GM10248 (cell line): ENCODE measurements around the gene CTNNA3.

Experiments
- CTCF ChIA-PET: fragments of 300-600 bp; sonication (Branson Sonifier 250); formaldehyde crosslinking; extraction: SDS; loops from one replicate; lab custom pipeline; 2021; ENCODE audit warnings: antibody characterized with exemption; lab: Yijun Ruan, JAX
- POLR2A ChIA-PET: fragments of 350-650 bp; sonication (Branson Sonifier 250); formaldehyde crosslinking; extraction: SDS; loops from one replicate; lab custom pipeline; 2020; ENCODE audit warnings: antibody characterized with exemption; lab: Yijun Ruan, JAX
- DNase-seq: peaks from one replicate; pipeline ENCODE4 v3.0.0; 2012; ENCODE audit errors: extremely low spot score
- CTCF ChIP-seq: IDR thresholded peaks from 2 replicates; pipeline ENCODE4 v1.5.1; 2012; ENCODE audit warnings: mild to moderate bottlenecking, low read depth; ENCODE audit errors: extremely low read depth, missing control alignments, control extremely low read depth

CTNNA3 gene

DNA sequence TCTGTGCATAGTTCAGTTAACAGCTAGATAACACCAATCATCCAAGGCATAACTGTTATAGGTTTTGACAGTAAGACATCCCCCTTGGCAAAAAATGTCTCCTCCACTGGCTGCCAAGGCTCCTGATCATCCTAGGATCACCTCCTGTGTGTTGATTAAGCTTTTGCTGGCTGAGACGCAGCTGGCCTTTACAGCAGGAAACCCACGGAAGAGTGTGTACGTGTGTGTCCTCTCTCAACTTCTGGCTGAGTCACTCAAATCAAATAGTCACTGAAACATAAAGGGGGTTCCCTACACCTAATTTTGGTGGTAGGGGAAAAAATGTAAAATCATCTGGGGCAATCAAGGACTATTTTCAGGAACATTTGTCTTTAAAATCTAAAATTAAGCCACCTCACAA, 208.8 kb downstream of the CTNNA3 start:
- ChIA-PET POLR2A (no interaction called here), CTCF (interaction anchor here (1.3 to 1.9 kb wide), 3 partner anchors 9 to 18 kb away, joined by 3 to 5 read pairs (median 4); no protein-coding TSS in a partner anchor)
- DNase-seq: no peak
- no peak for TF ChIP-seq CTCF

GRCh38 chr10:67477868-67478267, 218.1 kb downstream of the CTNNA3 start:
- ChIA-PET POLR2A (no interaction called here), CTCF (interaction anchor here (1.7 kb wide), 1 partner anchor 9 kb away, joined by 4 read pairs; no protein-coding TSS in a partner anchor)
- no peak for DNase-seq
- TF ChIP-seq CTCF: no peak

DNA sequence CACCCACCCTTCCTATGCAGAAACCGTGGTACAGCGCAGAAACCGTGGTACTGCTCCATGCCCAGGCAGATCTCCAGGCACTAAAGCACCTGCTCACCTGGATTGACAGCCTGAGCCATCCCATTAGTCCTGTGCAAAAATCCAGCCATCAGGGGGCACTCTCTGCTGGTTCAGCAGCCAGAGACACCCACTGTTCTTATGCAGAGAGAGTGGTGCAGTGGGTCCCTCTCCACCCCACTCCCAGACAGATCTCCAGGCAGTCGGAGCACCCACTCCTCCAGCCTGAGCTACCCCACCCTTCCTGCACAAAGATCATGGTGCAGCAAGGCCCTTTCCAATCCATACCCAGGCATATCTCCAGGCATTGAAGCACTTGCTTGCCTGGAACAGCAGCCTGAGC, 219.8 kb downstream of the CTNNA3 start:
- TF ChIP-seq CTCF: no peak
- ChIA-PET CTCF (no interaction called here), POLR2A (no interaction called here)
- no peak for DNase-seq

DNA sequence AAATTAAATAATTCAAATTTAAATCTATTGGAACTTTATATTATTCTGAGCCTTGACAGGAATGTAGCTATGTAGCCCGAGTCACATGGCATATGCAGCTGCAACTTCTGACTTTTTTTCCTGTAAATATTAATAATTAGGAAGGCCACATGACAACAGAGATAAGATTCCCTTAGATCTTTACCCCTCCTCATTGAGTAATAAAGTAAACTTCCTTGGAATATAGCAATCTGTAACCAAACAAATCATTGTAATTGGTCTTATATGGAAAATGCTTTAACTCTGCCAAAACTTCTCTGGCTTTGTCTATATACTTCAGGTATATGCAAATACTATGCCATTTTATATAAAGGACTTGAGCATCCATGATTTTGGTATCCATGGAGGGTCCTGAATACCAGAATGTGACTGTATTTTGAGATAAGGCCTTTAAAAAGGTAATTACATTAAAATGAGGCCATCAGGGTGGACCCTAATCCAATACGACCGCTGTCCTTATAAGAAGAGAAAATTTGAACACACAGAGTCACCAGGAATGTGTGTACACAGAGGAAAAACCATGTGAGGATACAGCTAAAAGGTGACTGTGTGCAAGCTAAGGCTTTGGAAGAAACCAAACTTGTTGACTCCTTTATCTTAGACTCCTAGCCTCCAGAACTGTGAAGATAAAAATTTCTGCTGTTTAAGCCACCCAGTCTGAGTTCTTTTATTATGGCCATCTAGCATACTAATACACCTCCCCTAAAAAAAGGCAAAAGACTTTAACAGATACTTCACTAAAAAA, 222.0 kb downstream of the CTNNA3 start:
- DNase-seq: no peak
- no peak for TF ChIP-seq CTCF
- POLR2A ChIA-PET: no interaction called here
- CTCF ChIA-PET: no interaction called here

DNA sequence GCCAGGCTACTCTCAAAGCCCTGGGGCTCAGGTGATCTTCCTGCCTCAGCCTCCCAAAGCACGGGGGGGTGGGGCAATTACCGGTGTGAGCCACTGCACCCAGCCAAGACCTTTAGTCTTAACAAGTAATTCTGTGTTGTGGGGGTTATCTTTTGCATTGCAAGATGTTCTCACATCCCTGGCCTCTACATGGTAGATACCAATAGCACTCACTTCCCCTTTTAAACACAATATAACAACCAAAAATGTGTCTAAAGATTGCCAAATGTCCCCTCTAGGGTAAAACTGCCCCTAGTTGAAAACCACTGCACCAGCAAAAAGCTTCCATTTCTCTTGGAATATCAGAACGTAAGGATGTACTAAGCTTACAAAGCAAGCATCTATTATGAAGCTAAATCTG, 225.0 kb downstream of the CTNNA3 start:
- POLR2A ChIA-PET: no interaction called here
- CTCF ChIA-PET: no interaction called here
- no peak for TF ChIP-seq CTCF
- no peak for DNase-seq

GRCh38 chr10:67464278-67464677, 231.7 kb downstream of the CTNNA3 start:
- POLR2A ChIA-PET: no interaction called here
- DNase-seq: no peak
- CTCF ChIA-PET: interaction anchor here (0.9 kb wide), 1 partner anchor 18 kb away, joined by 3 read pairs; no protein-coding TSS in a partner anchor
- TF ChIP-seq CTCF: no peak
